Measurements from ENCODE around the gene IRS4. TPM values are rescaled to one million over a fixed set of nuclear protein-coding genes. Genes with fewer than 3 reads are reported as not detected.

The IRS4 gene
- total RNA-seq = not detected
- not detected for polyA plus RNA-seq
- not detected for total RNA-seq

- Histone ChIP-seq H3K4me1 (ENCODE audit: control insufficient read depth in 2 of 2, insufficient read depth in 2 of 2, low read length in 2 of 2) (no peaks in the 10 kb centered on the region), H3K27me3 (ENCODE audit: control insufficient read depth in 2 of 2, insufficient read depth in 2 of 2, low read length in 2 of 2) (no peaks in the 10 kb centered on the region), H3K4me3 (ENCODE audit: low read length) (no peak within 1 kb of the TSS), H3K27ac (ENCODE audit: low read depth, low read length) (no peak within 1 kb of the TSS), H3K36me3 (ENCODE audit: control insufficient read depth in 2 of 3, insufficient read depth in 3 of 3, low read length in 3 of 3) (no peaks in the 10 kb centered on the region), H3K9me3 (ENCODE audit: control insufficient read depth in 2 of 3, low read length in 3 of 3) (no peaks in the 10 kb centered on the region)
- ATAC-seq (no peak), DNase-seq (no peak)
- ChIA-PET POLR2A (no interaction called here), CTCF (no interaction called here)
- peaks cover 0 to 3% (median 0%) of the 10 kb centered on the region in 11 donors for H3K9me3 Mint-ChIP-seq
- no peak within 1 kb of the TSS for H3K27ac Mint-ChIP-seq
- no peaks in the 10 kb centered on the region for H3K36me3 Mint-ChIP-seq
- peaks cover 21 to 58% (median 26%) of the 10 kb centered on the region in 5 donors for H3K27me3 Mint-ChIP-seq
- H3K4me1 Mint-ChIP-seq = no peaks in the 10 kb centered on the region
- intact Hi-C loops (cut with micrococcal nuclease) = no loop called here
- H3K4me3 Mint-ChIP-seq = peak within 1 kb of the TSS in 8 of 10 donors; percentile 36 to 67 (median 53)
These were observed at the start of gene IRS4 for GRCh38 chrX:108736509-108737479. Gene IRS4 (minus strand): TSS chrX:108736563.

GRCh38 chrX:108772549-108772948 lies 36.2 kb upstream of the IRS4 start:
- Histone ChIP-seq H3K9me3 (ENCODE audit: control insufficient read depth in 2 of 3, low read length in 3 of 3) (no peaks in the 10 kb centered on the region), H3K27ac (ENCODE audit: low read depth, low read length) (no peak overlapping the region), H3K36me3 (ENCODE audit: control insufficient read depth in 2 of 3, insufficient read depth in 3 of 3, low read length in 3 of 3) (no peaks in the 10 kb centered on the region), H3K27me3 (ENCODE audit: control insufficient read depth in 2 of 2, insufficient read depth in 2 of 2, low read length in 2 of 2) (no peaks in the 10 kb centered on the region), H3K4me3 (ENCODE audit: low read length) (no peak overlapping the region), H3K4me1 (ENCODE audit: control insufficient read depth in 2 of 2, insufficient read depth in 2 of 2, low read length in 2 of 2) (no peaks in the 10 kb centered on the region)
- intact Hi-C loops (cut with micrococcal nuclease) = no loop called here
- CTCF ChIA-PET = no interaction called here
- H3K4me3 Mint-ChIP-seq = no peak overlapping the region
- no peak for DNase-seq
- no peaks in the 10 kb centered on the region for H3K36me3 Mint-ChIP-seq
- peaks cover 0 to 10% (median 0%) of the 10 kb centered on the region in 11 donors for H3K9me3 Mint-ChIP-seq
- no peaks in the 10 kb centered on the region for H3K27me3 Mint-ChIP-seq
- H3K27ac Mint-ChIP-seq = no peak overlapping the region
- no peak for ATAC-seq
- POLR2A ChIA-PET = no interaction called here
- no peaks in the 10 kb centered on the region for H3K4me1 Mint-ChIP-seq

GRCh38 chrX:108763559-108763958 lies 27.2 kb upstream of the IRS4 start:
- no peaks in the 10 kb centered on the region for H3K36me3 ChIP-seq (ENCODE audit: control insufficient read depth in 2 of 3, insufficient read depth in 3 of 3, low read length in 3 of 3)
- no peak overlapping the region for H3K27ac ChIP-seq (ENCODE audit: low read depth, low read length)
- H3K27me3 ChIP-seq (ENCODE audit: control insufficient read depth in 2 of 2, insufficient read depth in 2 of 2, low read length in 2 of 2) = no peaks in the 10 kb centered on the region
- intact Hi-C loops (cut with micrococcal nuclease) = no loop called here
- ATAC-seq (no peak), DNase-seq (no peak)
- H3K4me3 ChIP-seq (ENCODE audit: low read length) = no peak overlapping the region
- Mint-ChIP-seq H3K4me1 (no peaks in the 10 kb centered on the region), H3K27me3 (no peaks in the 10 kb centered on the region), H3K36me3 (no peaks in the 10 kb centered on the region), H3K4me3 (no peak overlapping the region), H3K27ac (no peak overlapping the region), H3K9me3 (peaks cover 0 to 4% (median 0%) of the 10 kb centered on the region in 11 donors)
- no peaks in the 10 kb centered on the region for H3K4me1 ChIP-seq (ENCODE audit: control insufficient read depth in 2 of 2, insufficient read depth in 2 of 2, low read length in 2 of 2)
- no peaks in the 10 kb centered on the region for H3K9me3 ChIP-seq (ENCODE audit: control insufficient read depth in 2 of 3, low read length in 3 of 3)
- POLR2A ChIA-PET = no interaction called here
- CTCF ChIA-PET = no interaction called here

- H3K36me3 ChIP-seq (ENCODE audit: control insufficient read depth in 2 of 3, insufficient read depth in 3 of 3, low read length in 3 of 3) = no peaks in the 10 kb centered on the region
- no peak for ATAC-seq
- no peak overlapping the region for H3K4me3 ChIP-seq (ENCODE audit: low read length)
- no peaks in the 10 kb centered on the region for H3K27me3 ChIP-seq (ENCODE audit: control insufficient read depth in 2 of 2, insufficient read depth in 2 of 2, low read length in 2 of 2)
- H3K4me3 Mint-ChIP-seq = no peak overlapping the region
- H3K9me3 Mint-ChIP-seq = peaks cover 0 to 4% (median 0%) of the 10 kb centered on the region in 11 donors
- no peaks in the 10 kb centered on the region for H3K9me3 ChIP-seq (ENCODE audit: control insufficient read depth in 2 of 3, low read length in 3 of 3)
- H3K36me3 Mint-ChIP-seq = no peaks in the 10 kb centered on the region
- H3K4me1 Mint-ChIP-seq = no peaks in the 10 kb centered on the region
- no peaks in the 10 kb centered on the region for H3K4me1 ChIP-seq (ENCODE audit: control insufficient read depth in 2 of 2, insufficient read depth in 2 of 2, low read length in 2 of 2)
- POLR2A ChIA-PET = no interaction called here
- no peak overlapping the region for H3K27ac Mint-ChIP-seq
- no peak for DNase-seq
- intact Hi-C loops (cut with micrococcal nuclease) = no loop called here
- CTCF ChIA-PET = no interaction called here
- no peak overlapping the region for H3K27ac ChIP-seq (ENCODE audit: low read depth, low read length)
- H3K27me3 Mint-ChIP-seq = peaks cover 2 to 25% (median 11%) of the 10 kb centered on the region in 5 donors
These were observed 4.0 kb upstream of the IRS4 start for GRCh38 chrX:108740299-108740774.

- ChIA-PET CTCF (no interaction called here), POLR2A (no interaction called here)
- Mint-ChIP-seq H3K4me3 (peak overlapping the region in 2 of 10 donors; percentile 42 to 44), H3K27me3 (peaks cover 20 to 49% (median 23%) of the 10 kb centered on the region in 5 donors), H3K36me3 (no peaks in the 10 kb centered on the region), H3K9me3 (peaks cover 0 to 3% (median 0%) of the 10 kb centered on the region in 11 donors), H3K4me1 (no peaks in the 10 kb centered on the region), H3K27ac (no peak overlapping the region)
- no peak overlapping the region for H3K4me3 ChIP-seq (ENCODE audit: low read length)
- H3K9me3 ChIP-seq (ENCODE audit: control insufficient read depth in 2 of 3, low read length in 3 of 3) = no peaks in the 10 kb centered on the region
- ATAC-seq = no peak
- no peaks in the 10 kb centered on the region for H3K36me3 ChIP-seq (ENCODE audit: control insufficient read depth in 2 of 3, insufficient read depth in 3 of 3, low read length in 3 of 3)
- DNase-seq = no peak
- H3K27me3 ChIP-seq (ENCODE audit: control insufficient read depth in 2 of 2, insufficient read depth in 2 of 2, low read length in 2 of 2) = no peaks in the 10 kb centered on the region
- no peaks in the 10 kb centered on the region for H3K4me1 ChIP-seq (ENCODE audit: control insufficient read depth in 2 of 2, insufficient read depth in 2 of 2, low read length in 2 of 2)
- intact Hi-C loops (cut with micrococcal nuclease) = no loop called here
- no peak overlapping the region for H3K27ac ChIP-seq (ENCODE audit: low read depth, low read length)
These were observed 1.4 kb upstream of the IRS4 start for GRCh38 chrX:108737754-108738153.

- peaks cover 21 to 66% (median 33%) of the 10 kb centered on the region in 5 donors for H3K27me3 Mint-ChIP-seq
- no peaks in the 10 kb centered on the region for H3K27me3 ChIP-seq (ENCODE audit: control insufficient read depth in 2 of 2, insufficient read depth in 2 of 2, low read length in 2 of 2)
These were observed 469 bp downstream of the IRS4 start for GRCh38 chrX:108735679-108736508.

More at GRCh38 chrX:108735679-108736508, 469 bp downstream of the IRS4 start:
- no peak for DNase-seq
- ATAC-seq = no peak
- H3K9me3 ChIP-seq (ENCODE audit: control insufficient read depth in 2 of 3, low read length in 3 of 3) = no peaks in the 10 kb centered on the region
- H3K9me3 Mint-ChIP-seq = peaks cover 0 to 3% (median 0%) of the 10 kb centered on the region in 11 donors
- ChIA-PET POLR2A (interaction anchor here (0.5 kb wide), 1 partner anchor 52 kb away, joined by 3 read pairs; no protein-coding TSS in a partner anchor), CTCF (no interaction called here)
- no peak overlapping the region for H3K27ac ChIP-seq (ENCODE audit: low read depth, low read length)
- peak overlapping the region in 6 of 10 donors; percentile 42 to 67 (median 54) for H3K4me3 Mint-ChIP-seq
- H3K36me3 ChIP-seq (ENCODE audit: control insufficient read depth in 2 of 3, insufficient read depth in 3 of 3, low read length in 3 of 3) = no peaks in the 10 kb centered on the region
- no peaks in the 10 kb centered on the region for H3K4me1 ChIP-seq (ENCODE audit: control insufficient read depth in 2 of 2, insufficient read depth in 2 of 2, low read length in 2 of 2)
- intact Hi-C loops (cut with micrococcal nuclease) = no loop called here
- no peaks in the 10 kb centered on the region for H3K4me1 Mint-ChIP-seq
- no peak overlapping the region for H3K27ac Mint-ChIP-seq
- peaks cover 0 to 2% (median 0%) of the 10 kb centered on the region in 5 donors for H3K36me3 Mint-ChIP-seq
- H3K4me3 ChIP-seq (ENCODE audit: low read length) = no peak overlapping the region

All from naive thymus-derived CD4-positive, alpha-beta T cell (primary cell).